Measurements from ENCODE around the gene PRSS3.

DNA sequence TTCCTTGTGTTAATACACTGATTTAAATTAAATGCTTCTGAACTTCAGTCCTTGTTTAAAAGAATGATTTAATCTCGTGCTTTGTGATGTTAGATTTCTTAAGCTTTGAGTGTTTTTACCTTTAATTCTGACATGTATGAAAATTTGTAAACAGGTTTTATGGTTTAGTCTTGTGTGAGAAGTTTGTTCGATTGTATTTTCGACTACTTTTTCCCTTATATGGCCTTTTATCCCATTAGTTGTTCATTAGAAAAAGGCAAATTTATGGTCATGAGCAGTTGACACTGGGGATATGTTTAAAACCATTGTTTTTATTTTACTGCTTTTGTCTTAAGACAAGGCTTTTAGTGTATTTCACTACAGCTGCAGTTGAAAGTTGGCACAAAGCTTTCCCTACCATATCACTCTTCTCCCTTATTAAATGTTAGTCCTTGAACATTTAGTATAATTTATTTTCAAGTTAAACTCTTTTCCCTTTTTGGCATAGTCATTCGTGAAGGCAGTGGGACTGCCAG, 24.9 kb downstream of the PRSS3 start:
- TF ChIP-seq, protein P1, sequence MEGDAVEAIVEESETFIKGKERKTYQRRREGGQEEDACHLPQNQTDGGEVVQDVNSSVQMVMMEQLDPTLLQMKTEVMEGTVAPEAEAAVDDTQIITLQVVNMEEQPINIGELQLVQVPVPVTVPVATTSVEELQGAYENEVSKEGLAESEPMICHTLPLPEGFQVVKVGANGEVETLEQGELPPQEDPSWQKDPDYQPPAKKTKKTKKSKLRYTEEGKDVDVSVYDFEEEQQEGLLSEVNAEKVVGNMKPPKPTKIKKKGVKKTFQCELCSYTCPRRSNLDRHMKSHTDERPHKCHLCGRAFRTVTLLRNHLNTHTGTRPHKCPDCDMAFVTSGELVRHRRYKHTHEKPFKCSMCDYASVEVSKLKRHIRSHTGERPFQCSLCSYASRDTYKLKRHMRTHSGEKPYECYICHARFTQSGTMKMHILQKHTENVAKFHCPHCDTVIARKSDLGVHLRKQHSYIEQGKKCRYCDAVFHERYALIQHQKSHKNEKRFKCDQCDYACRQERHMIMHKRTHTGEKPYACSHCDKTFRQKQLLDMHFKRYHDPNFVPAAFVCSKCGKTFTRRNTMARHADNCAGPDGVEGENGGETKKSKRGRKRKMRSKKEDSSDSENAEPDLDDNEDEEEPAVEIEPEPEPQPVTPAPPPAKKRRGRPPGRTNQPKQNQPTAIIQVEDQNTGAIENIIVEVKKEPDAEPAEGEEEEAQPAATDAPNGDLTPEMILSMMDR (IDR thresholded peaks at IDR 0.05): no peak
- no peak for TF ChIP-seq POLR2A (IDR thresholded peaks at IDR 0.05)
